RPMI8226 (cell line): ENCODE measurements around the gene PFKFB2.

Experiments
- DNase-seq: peaks from one replicate; pipeline ENCODE4 v3.0.0-alpha.2; 2015

PFKFB2 gene

DNA sequence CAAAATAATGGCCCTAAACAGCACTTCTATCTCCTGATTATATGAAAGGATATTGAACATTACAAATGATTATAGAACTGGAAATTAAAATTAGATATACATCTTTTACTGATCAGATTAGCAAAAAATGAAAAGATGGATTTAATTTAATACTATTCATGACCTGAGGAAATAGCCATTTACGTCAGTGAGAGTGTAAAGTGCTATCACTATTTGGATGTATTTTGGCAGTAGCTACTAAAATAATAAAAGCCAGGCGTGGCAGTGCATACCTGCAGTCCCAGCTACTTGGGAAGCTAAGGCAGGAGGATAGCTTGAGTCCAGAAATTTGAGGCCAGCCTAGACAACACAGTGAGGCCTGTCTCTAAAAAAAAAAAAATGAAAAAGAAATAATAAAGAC, 40.9 kb downstream of the PFKFB2 start:
- DNase-seq: no peak

DNA sequence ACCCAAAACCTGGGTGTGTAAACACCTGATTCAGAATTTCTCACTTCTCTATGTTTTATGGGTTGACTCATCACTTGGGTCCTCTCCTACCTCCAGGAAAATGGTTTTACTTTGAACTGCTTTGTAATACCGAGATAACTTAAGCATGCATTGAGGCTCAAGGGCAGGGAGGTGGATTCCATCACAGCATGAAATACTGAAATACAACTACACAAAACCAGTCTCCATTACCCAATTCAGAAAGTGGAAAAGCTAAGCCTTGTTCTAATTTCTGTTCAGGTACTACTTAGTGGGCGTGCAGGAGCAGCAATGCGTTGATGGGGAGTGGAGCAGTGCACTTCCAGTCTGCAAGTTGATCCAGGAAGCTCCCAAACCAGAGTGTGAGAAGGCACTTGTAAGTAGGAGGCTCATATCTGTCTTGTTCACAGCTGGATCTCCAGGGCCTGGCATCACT, 44.8 kb downstream of the PFKFB2 start:
- DNase-seq: no peak

DNA sequence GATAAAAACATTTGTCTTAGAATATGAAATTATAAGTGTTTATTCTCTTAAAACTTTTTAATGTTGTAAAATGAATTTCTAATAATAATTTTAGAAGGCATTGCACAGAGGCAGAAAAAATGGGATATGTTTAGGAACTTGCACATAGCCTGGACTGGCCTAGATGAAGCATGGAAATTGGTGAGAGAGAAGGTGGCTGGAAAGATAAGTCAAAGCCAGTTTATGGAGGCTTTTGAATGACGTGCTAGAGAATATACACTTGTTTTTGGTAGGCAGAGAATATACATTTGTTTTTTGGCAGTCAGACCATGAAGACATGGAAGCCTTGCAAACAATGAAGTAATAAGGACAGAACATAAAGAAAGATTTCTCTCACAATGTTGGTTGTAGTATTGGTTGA, 48.6 kb downstream of the PFKFB2 start:
- DNase-seq: no peak

DNA sequence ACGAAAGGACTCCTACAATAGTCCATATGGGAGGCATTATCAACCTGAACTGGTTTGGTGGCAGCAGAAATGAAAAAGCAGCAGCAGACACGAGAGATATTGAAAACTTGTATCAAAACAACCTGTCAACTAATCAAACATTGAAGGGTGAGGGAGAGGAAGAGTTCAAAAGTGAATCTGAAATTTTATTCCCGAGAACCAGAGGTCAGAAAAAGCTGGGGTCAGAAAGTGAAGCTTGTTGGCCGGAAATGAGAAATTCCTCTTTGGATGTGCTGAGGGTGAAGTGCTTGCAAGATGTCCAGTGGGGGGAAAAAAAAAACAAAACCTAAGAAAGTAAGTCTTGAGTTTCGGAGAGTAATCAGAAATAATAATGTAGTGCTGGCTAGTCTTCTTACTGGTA, 49.1 kb downstream of the PFKFB2 start:
- no peak for DNase-seq

DNA sequence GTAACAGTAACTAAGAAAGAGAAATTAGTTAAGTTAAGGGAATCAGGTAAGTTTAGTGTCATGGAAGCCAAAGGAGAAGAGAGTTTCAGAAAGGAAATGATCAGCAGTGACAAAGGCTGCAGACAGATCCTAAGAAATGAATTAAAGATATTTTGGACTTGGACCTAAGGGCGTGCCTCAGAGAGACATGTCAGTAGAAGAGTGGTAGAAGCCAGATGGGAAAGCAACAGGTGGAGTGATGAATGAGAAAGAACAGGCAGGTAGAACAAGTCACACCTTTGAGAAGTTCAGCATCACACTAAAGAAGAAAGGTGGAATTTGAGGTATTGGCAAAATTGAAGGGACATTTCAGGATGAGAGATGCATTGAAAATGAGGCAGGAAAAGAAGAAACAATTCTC, 49.6 kb downstream of the PFKFB2 start:
- DNase-seq: no peak

DNA sequence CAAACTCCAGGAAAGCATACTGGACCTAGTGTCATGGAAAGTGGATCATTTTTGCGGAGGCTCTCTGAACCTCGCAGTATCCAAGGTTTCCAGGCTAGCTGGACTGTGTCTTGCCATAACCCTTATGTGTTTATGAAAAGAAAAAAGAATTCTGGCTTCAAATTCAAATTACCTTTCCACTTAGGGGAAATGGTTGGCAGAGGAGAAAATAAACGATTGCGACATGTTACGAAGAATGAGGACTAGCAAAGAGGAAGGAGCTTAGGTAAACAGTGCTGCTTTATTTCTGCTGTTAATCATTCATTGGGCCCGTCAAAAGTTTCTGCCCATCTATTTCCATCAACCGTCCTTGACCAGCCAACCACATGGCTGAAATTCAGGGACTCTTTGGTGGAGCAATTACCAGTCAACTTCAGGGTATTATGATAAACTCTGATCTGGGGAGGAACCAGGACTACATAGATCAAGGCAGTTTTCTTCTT, 50.9 kb downstream of the PFKFB2 start, which contains the start of gene C4BPA:
TSS of gene C4BPA (plus strand) at position 342 of the 482 bp plus-strand sequence. CDS start 8,793 bp downstream, outside the sequence.
- DNase-seq: no peak

DNA sequence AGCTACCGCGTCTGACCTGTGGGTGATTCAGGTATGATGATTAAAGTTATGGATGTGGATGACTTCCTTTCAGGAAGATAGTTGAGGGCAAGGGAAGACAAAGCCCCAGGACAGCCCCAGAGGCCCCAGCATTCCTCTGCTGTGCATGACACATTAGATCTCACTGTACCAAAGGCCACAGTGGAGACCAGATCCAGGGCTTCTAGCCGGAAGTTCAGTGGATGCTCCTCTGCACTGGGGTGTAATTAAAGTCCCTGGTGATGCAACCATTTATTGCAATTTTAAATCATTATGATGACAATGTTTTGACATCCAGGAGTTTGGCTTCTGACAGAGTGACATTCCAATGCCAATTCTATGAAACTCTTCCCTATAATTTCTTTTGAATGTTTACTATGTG, 55.9 kb downstream of the PFKFB2 start:
- DNase-seq: no peak

DNA sequence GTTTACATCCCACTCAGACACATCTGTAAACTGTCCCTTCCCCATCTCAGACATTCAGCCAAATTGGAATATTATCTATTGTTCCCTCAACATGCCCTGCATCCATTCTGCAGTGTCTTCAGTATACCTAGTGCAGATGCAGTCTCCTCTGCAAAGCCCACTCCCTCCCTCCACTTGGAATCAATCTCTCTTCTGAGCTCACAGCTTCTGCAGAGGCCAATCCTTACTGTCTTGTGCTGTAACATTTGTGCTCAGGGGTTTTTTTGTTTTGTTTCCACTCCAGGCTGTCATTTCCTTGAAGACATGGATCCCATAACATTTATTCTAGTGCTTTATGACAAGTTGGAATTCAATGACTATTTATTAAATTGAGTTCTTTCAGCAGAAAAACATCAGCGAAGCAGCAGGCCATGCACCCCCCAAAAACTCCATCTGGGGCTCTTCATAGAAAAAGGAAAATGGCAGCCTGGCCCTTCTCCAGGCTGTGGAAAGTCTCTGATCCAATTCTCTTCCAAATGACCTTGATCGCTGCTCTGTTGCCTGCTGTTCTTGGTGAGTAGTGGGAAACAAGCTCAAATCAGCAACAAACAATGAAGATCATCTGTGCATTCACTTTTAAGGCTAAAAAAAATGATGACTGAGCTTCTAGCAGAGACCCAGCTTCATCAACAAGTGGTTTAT, 59.7 kb downstream of the PFKFB2 start:
- no peak for DNase-seq

DNA sequence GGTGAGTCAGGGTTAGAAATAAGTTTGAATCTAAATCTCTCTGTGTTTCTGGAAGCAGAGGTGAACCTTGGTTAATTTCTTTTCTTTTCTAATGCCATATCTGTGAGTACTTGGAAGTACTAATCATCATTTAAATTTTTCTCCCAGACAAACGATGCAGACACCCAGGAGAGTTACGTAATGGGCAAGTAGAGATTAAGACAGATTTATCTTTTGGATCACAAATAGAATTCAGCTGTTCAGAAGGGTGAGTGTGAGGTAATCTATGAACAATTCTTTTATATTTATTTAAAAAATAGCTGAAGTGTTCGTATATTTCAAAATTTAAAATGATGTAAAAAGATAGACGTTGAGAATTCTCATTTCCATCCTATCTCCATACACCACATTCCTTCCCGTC, 62.2 kb downstream of the PFKFB2 start:
- no peak for DNase-seq

DNA sequence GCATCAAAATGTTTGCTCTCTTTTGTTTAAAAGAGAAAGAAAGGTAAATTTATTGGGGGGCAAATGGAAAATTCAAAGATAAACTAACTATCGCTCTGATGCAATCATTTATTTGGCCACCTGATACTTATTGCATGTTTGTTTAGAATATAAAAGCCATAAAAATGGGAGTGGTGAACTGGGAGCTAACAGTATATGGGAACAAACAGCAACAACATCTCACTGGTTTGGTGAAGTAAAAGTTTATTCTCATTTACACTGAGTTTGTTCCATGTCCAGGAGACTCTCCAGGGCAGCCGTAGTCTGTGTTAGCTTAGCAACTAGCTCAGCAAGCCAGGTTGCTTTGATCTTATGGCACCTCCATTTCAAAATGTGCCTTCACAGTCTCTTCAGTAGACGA, 71.3 kb downstream of the PFKFB2 start:
- DNase-seq: no peak

DNA sequence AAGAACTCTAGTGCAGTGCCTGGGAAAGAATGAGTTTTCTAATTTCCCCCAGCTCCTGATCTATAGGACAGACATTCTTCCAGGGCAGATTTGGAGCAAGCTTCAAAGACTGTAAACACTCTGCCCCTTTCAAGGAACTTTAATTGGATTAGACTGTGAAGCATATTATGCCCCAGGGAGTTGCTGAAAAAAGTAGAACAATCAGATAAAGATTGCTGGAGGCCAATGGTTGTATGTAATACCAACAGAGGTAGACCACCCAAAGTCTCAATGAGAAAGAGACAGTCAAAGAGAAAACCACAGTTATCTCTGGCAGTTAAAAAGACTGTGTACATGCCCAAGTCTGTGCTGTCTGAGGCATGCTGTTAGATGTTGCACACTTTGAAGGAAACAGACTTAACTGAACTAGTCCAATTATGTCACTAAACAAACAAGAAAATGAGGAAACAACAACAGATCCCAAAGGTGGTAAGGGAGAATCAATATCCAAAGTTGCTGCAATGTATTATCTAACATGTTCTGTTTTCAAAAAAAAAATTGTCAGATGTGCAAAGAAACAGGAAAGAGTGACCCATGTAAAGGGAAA, 75.4 kb downstream of the PFKFB2 start:
- DNase-seq: no peak

DNA sequence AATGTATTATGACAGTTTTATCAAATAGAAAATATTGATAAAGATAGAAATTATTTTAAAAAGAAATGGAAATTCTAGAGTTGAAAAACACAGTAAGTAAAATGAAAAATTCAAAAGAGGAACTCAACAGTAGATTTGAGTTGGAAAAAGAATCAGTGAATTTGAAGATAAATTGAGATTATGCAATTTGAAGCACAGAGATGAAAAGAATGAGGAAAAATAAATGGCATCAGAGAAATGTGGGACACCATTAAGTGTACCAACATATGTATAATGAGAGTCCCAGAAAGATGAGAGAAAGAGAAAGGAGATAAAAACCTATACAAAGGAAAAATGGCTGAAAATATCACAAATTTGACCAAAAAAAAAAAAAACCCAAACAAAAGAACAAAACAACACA, 76.0 kb downstream of the PFKFB2 start:
- no peak for DNase-seq
